Stimulated activated naive CD8-positive, alpha-beta T cell treated with anti-CD3 and anti-CD28 coated beads, Interleukin-15, amount 100 ng/mL, for 72 hours (primary cell): ENCODE results near the gene TRUB1.
"Not testable (repeated sequence)": the region's sequence is repeated elsewhere in the genome, so short reads cannot be mapped to it uniquely, and the experiment has no call there.

ENCODE experiments used
- ATAC-seq: fragments of 150-1000 bp; cut with Tn5 transposase; 2 replicates; pipeline ENCODE4 v1.10.0; 2021; ENCODE audit warnings: mild to moderate bottlenecking, moderate library complexity
- DNase-seq, 2 donors: peaks; one replicate each; pipeline ENCODE4 v3.0.0; 2021 to 2022
- H3K27ac Mint-ChIP-seq, 2 donors: one replicate each; pipeline ENCODE4 v1.8.0; 2022; ENCODE audit warnings: mild to moderate bottlenecking in 2 of 2, mixed read lengths in 2 of 2, moderate library complexity in 2 of 2
- H3K27me3 Mint-ChIP-seq: one replicate; pipeline ENCODE4 v1.8.0; 2022; ENCODE audit warnings: mixed read lengths
- H3K4me1 Mint-ChIP-seq: one replicate; pipeline ENCODE4 v1.8.0; 2022; ENCODE audit warnings: mild to moderate bottlenecking, mixed read lengths
- H3K4me3 Mint-ChIP-seq, 2 donors: one replicate each; pipeline ENCODE4 v1.8.0; 2022; ENCODE audit warnings: mild to moderate bottlenecking in 2 of 2, mixed read lengths in 2 of 2, moderate library complexity in 1 of 2
- H3K9me3 Mint-ChIP-seq, 2 donors: one replicate each; pipeline ENCODE4 v1.8.0; 2022; ENCODE audit warnings: mixed read lengths in 2 of 2

TRUB1 gene

GRCh38 chr10:114937962-114938855, at the start of gene TRUB1:
Gene TRUB1, plus strand, starts transcription at chr10:114938195. Its CDS starts 59 bp downstream, at chr10:114938254.
- Mint-ChIP-seq H3K4me1 (peaks cover 46% of the 10 kb centered on the region), H3K27me3 (no peaks in the 10 kb centered on the region), H3K9me3 (peaks cover 0 to 4% of the 10 kb centered on the region in 2 donors), H3K4me3 (peak within 1 kb of the TSS; percentile 92 to 96), H3K27ac (peak within 1 kb of the TSS; percentile 98 to 100)
- ATAC-seq (peak; percentile 99), DNase-seq (peak; percentile 80 to 89)

DNA sequence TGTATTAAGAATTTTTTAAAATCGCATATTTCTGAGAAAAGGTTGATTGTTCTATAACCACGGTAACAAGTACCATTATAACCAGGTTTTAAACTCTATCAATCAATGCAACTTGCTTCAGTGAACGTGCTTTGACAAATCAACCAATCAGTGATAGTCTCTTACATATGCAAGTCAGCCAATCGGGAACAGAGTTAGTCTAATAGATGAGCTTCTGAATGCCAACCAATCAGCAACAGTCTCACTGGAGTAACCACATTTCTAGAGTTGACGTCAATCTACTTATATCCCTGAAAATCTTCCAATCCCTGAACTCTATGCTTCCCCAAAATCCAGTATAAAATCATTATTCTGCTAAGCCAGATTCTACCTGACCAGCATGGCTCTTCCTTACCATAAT, 44.7 kb upstream of the TRUB1 start:
- DNase-seq (no peak), ATAC-seq (no peak)
- no peaks in the 10 kb centered on the region for H3K4me1 Mint-ChIP-seq
- H3K27ac Mint-ChIP-seq = no peak overlapping the region
- no peaks in the 10 kb centered on the region for H3K27me3 Mint-ChIP-seq
- H3K9me3 Mint-ChIP-seq = no peaks in the 10 kb centered on the region
- no peak overlapping the region for H3K4me3 Mint-ChIP-seq

DNA sequence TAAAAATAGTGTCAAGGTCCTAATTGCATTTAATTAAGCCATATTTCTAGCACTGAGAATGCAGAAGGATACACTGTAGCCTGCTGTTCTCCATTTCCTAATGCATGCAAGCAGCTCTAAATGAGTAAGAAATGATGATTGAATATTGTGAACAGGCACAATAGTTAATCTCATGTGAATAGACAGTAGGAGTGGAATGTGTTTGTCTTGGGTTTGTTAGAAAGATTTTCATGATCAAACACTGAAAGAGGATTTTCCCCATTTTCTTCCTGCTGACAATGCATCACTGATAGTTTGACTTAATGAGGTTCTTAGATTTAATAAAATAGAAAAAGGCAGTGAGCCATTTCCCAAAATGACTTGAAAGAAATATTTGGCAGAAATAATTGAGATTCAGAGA, 43.1 kb upstream of the TRUB1 start:
- Mint-ChIP-seq H3K9me3 (no peaks in the 10 kb centered on the region), H3K27me3 (no peaks in the 10 kb centered on the region), H3K27ac (no peak overlapping the region), H3K4me3 (no peak overlapping the region), H3K4me1 (no peaks in the 10 kb centered on the region)
- no peak for ATAC-seq
- no peak for DNase-seq

DNA sequence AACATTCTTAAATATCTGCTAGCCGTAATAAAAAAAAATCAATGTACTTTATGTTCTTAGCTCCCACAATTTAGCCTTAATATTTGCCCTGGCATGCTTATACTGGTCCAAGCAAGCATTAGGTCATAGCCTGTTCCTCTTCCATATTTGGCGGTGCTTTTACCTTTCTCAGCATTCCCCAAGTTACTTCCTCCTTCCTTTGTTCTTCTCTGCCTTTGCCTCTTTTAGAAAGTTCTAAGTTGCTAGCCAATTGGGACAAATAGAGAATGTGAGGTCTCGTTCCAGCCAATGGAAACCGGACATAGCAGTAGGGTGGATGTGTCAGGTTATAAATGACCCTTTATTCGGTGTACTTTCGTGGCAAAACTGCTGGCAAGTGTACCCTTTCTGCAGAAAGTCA, 41.0 kb upstream of the TRUB1 start:
- not testable (repeated sequence) for H3K9me3 Mint-ChIP-seq, H3K27ac Mint-ChIP-seq, H3K27me3 Mint-ChIP-seq, DNase-seq, ATAC-seq, H3K4me3 Mint-ChIP-seq, H3K4me1 Mint-ChIP-seq

DNA sequence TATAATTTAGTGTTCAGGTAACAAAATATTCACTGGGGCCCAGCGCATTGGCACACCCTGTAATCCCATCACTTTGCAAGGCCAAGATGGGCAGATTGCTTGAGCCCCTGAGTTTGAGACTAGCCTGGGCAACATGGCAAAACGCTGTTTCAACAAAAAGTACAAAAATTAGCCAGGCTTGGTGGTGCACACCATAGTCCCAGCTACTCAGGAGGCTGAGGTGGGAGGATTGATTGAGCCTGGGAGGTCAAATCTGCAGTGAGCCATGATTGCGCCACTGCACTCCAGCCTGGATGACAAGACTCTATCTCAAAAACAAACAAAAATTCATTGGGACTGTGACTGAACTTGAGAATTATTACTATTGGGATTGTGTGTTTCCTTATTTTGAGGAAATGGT, 40.4 kb upstream of the TRUB1 start:
- Mint-ChIP-seq H3K4me3 (no peak overlapping the region), H3K9me3 (no peaks in the 10 kb centered on the region), H3K4me1 (no peaks in the 10 kb centered on the region), H3K27me3 (no peaks in the 10 kb centered on the region), H3K27ac (no peak overlapping the region)
- ATAC-seq = no peak
- DNase-seq = no peak

DNA sequence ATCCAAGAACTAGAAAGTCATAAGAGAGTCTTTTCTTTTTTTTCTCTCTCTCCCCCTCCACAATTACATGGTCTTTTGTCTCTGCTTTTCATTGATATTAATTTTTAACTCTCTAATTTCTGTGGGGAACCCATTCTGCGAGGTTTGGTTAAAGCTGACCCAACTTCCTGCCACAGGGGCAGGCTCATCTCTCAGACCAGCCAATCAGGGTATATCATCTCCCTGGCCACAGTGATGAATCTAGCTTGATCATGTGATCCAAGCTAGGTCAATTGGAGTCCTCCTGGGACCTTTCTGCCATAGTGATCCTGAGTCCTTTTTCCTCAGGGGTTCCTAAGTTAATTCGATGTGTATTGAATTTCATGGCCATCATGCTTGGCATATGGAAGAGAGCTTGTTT, 38.0 kb upstream of the TRUB1 start:
- Mint-ChIP-seq H3K4me3 (no peak overlapping the region), H3K9me3 (no peaks in the 10 kb centered on the region), H3K4me1 (no peaks in the 10 kb centered on the region), H3K27me3 (peaks cover 11% of the 10 kb centered on the region), H3K27ac (no peak overlapping the region)
- ATAC-seq = no peak
- no peak for DNase-seq

DNA sequence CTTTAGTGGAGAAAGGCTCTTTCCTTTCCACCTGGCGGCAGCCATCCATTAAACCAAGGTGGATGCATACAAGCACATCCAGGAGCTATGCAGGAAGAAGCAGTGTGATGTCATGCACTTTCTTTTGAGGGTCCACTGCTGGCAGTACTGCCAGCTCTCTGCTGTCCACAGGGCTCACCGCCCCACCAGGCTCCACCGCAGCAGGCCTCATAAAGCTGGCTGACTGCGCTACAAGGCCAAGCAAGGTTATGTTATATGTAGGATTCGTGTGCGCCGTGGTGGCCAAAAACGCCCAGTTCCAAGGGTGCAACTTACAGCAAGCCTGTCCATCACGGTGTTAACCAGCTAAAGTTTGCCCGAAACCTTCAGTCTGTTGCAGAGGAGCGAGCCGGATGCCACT, 37.3 kb upstream of the TRUB1 start:
- DNase-seq (no peak), ATAC-seq (no peak)
- Mint-ChIP-seq H3K9me3 (no peaks in the 10 kb centered on the region), H3K4me3 (no peak overlapping the region), H3K27me3 (peaks cover 15% of the 10 kb centered on the region), H3K27ac (no peak overlapping the region), H3K4me1 (no peaks in the 10 kb centered on the region)

DNA sequence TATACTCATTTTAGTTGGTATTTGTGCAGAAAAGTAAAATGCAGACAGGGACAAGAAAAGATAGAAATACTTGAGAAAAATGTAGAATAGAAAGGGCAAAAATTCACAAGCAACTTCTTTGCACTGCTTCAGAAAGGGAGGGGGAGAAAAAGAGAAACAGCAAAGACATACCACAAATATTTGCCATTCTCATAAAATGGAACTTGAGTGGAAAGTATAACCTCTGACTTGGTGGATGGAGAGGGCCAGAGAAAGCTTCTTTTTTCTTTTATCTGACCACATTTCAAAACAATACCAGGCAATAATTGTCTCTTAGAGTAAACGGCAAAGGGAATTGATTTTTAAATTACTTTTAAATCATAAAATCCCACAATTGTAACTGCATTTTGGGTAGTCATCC, 35.8 kb upstream of the TRUB1 start:
- no peak for DNase-seq
- no peak overlapping the region for H3K4me3 Mint-ChIP-seq
- no peak for ATAC-seq
- H3K9me3 Mint-ChIP-seq = no peaks in the 10 kb centered on the region
- H3K27me3 Mint-ChIP-seq = peaks cover 22% of the 10 kb centered on the region
- H3K27ac Mint-ChIP-seq = no peak overlapping the region
- H3K4me1 Mint-ChIP-seq = no peaks in the 10 kb centered on the region

GRCh38 chr10:114905450-114905849, 32.5 kb upstream of the TRUB1 start:
- DNase-seq (no peak), ATAC-seq (no peak)
- Mint-ChIP-seq H3K9me3 (peaks cover 0 to 5% of the 10 kb centered on the region in 2 donors), H3K27ac (no peak overlapping the region), H3K4me3 (no peak overlapping the region), H3K4me1 (no peaks in the 10 kb centered on the region), H3K27me3 (peaks cover 31% of the 10 kb centered on the region)

- DNase-seq (no peak), ATAC-seq (no peak)
- H3K9me3 Mint-ChIP-seq = peaks cover 0 to 5% of the 10 kb centered on the region in 2 donors
- no peak overlapping the region for H3K27ac Mint-ChIP-seq
- H3K27me3 Mint-ChIP-seq = peaks cover 31% of the 10 kb centered on the region
- peaks cover 8% of the 10 kb centered on the region for H3K4me1 Mint-ChIP-seq
- H3K4me3 Mint-ChIP-seq = no peak overlapping the region
Measured at GRCh38 chr10:114906981-114907380, 31.0 kb upstream of the TRUB1 start.

DNA sequence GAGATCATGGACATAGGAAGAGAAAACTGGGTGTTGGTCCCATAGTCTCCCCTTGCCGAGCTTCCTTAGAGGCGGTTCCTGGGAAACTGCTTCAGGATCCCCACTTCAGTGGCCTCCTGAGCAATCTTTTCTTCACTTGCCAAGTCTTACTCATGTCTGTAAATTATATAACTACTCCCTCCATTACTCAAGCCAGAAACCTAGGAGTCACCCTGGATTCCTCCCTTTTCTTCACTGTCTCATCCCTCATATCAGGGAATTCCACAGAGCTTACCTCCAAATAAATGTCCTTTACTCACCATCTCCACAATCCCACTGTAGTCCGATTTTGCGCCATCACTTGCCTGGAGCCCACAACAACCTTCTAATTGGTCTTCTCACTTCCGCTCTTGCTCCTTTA, 29.1 kb upstream of the TRUB1 start:
- Mint-ChIP-seq H3K9me3 (peaks cover 0 to 5% of the 10 kb centered on the region in 2 donors), H3K27me3 (peaks cover 31% of the 10 kb centered on the region)

GRCh38 chr10:114911052-114911711, 26.8 kb upstream of the TRUB1 start:
- no peak for DNase-seq
- Mint-ChIP-seq H3K27ac (no peak overlapping the region), H3K27me3 (peaks cover 17% of the 10 kb centered on the region), H3K4me3 (peak overlapping the region in 1 of 2 donors; percentile 19), H3K9me3 (peaks cover 0 to 5% of the 10 kb centered on the region in 2 donors), H3K4me1 (peaks cover 22% of the 10 kb centered on the region)
- peak; percentile 76 for ATAC-seq

More for the DNA sequence above, 29.1 kb upstream of the TRUB1 start:
- ATAC-seq (no peak), DNase-seq (no peak)
- H3K4me3 Mint-ChIP-seq = no peak overlapping the region
- no peak overlapping the region for H3K27ac Mint-ChIP-seq
- H3K4me1 Mint-ChIP-seq = peaks cover 13% of the 10 kb centered on the region

DNA sequence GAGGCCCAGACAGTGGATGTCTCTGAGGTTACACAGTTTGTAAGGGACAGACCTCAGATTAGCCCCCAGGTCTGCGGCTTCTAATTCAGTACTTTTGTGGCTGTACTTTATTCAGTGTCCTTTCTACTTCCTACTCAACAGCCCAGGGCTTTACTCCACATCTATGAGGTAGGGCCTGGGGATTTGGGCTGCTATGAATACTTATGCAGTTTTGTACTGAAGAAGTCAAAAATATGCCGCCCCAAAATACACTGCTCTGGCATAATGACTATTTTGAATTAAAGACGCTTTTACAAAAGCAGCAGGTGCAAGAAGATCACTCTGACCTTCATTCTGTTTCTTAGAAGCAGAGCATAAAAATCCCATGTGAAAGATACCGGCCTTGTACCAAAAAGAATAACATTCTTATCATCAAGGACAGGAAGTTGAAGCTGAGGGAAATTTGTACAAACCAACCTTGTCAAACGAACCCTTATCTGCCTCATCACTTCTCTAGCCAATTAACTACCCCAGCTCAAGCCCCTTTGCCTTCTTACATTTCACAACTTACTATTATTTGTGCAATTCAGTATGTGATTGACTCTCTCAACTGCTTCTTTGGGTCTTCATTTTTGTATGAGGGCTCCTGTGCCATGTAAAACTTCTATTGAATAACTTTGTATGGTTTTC, 26.1 kb upstream of the TRUB1 start:
- peak overlapping the region in 1 of 2 donors; percentile 3 for H3K27ac Mint-ChIP-seq
- no peak for ATAC-seq
- peaks cover 22% of the 10 kb centered on the region for H3K4me1 Mint-ChIP-seq
- DNase-seq = no peak
- peaks cover 0 to 5% of the 10 kb centered on the region in 2 donors for H3K9me3 Mint-ChIP-seq
- no peak overlapping the region for H3K4me3 Mint-ChIP-seq
- H3K27me3 Mint-ChIP-seq = peaks cover 18% of the 10 kb centered on the region

- no peak for DNase-seq
- Mint-ChIP-seq H3K9me3 (peaks cover 0 to 5% of the 10 kb centered on the region in 2 donors), H3K27ac (no peak overlapping the region), H3K4me3 (no peak overlapping the region), H3K4me1 (peaks cover 22% of the 10 kb centered on the region), H3K27me3 (peaks cover 17% of the 10 kb centered on the region)
- ATAC-seq = no peak
Measured at GRCh38 chr10:114912470-114912859, 25.5 kb upstream of the TRUB1 start.

DNA sequence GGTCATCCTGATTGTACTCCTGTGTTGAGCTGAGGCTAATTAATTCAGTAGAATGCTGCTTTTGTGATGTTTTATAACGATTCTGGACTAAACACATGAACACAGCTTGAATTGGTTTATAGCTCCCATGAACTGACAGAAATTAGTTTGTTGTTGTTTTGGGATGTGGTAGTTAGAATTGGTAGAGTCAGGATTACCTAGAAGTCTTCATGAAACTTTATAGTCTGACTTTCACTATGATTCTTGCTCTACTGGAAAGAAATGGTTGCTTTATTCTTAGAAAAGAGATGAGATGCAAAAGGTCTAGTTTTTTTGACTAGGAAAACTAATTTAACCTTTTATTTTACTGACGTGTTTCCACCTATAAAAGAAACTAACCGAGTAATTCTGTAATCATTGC, 23.4 kb upstream of the TRUB1 start:
- Mint-ChIP-seq H3K4me1 (peaks cover 28% of the 10 kb centered on the region), H3K9me3 (peaks cover 0 to 1% of the 10 kb centered on the region in 2 donors), H3K27ac (no peak overlapping the region), H3K27me3 (peaks cover 22% of the 10 kb centered on the region), H3K4me3 (no peak overlapping the region)
- ATAC-seq (peak; percentile 51), DNase-seq (no peak)

GRCh38 chr10:114915294-114915693, 22.7 kb upstream of the TRUB1 start:
- Mint-ChIP-seq H3K4me1 (peaks cover 28% of the 10 kb centered on the region), H3K4me3 (no peak overlapping the region), H3K27me3 (peaks cover 22% of the 10 kb centered on the region), H3K27ac (no peak overlapping the region), H3K9me3 (no peaks in the 10 kb centered on the region)
- no peak for ATAC-seq
- no peak for DNase-seq
